Measurements from ENCODE around the gene HIVEP3. TPM values are rescaled to one million over a fixed set of nuclear protein-coding genes. Genes with fewer than 3 reads are reported as not detected.

The HIVEP3 gene
- total RNA-seq, 1 experiment from 2014 or later = 1.2 TPM

GRCh38 chr1:41957568-41957967, 38.8 kb upstream of the HIVEP3 start:
- ChIA-PET CTCF (interaction anchor here (1.0 to 1.4 kb wide), 2 partner anchors 35 to 384 kb away, joined by 3 to 6 read pairs; no protein-coding TSS in a partner anchor), POLR2A (interaction anchor here (0.7 to 1.5 kb wide), 4 partner anchors 10 to 95 kb away, joined by 3 read pairs; partner anchors contain the start of gene HIVEP3)
- BruUV-seq (replicated peaks) = no TSS peak
- H3K27me3 Mint-ChIP-seq (ENCODE audit: insufficient read depth, unreplicated experiment) = no peaks in the 10 kb centered on the region
- peak; percentile 85 for DNase-seq (ENCODE audit: unreplicated experiment)
- H3K36me3 Mint-ChIP-seq (ENCODE audit: insufficient read depth, unreplicated experiment) = no peaks in the 10 kb centered on the region
- intact Hi-C loops (cut with micrococcal nuclease) = no loop called here
- H3K4me3 Mint-ChIP-seq (ENCODE audit: unreplicated experiment) = no peak overlapping the region
- H3K4me1 Mint-ChIP-seq (ENCODE audit: insufficient read depth, unreplicated experiment) = peaks cover 26% of the 10 kb centered on the region
- H3K9me3 Mint-ChIP-seq (ENCODE audit: unreplicated experiment) = no peaks in the 10 kb centered on the region
- H3K27ac Mint-ChIP-seq (ENCODE audit: low read depth, unreplicated experiment) = no peak overlapping the region
- no peak for TF ChIP-seq CTCF (IDR thresholded peaks at IDR 0.05; ENCODE audit: unreplicated experiment)

GRCh38 chr1:41955461-41956159, 36.9 kb upstream of the HIVEP3 start:
- CTCF ChIA-PET = no interaction called here
- Mint-ChIP-seq H3K27ac (ENCODE audit: low read depth, unreplicated experiment) (no peak overlapping the region), H3K27me3 (ENCODE audit: insufficient read depth, unreplicated experiment) (peaks cover 12% of the 10 kb centered on the region), H3K4me1 (ENCODE audit: insufficient read depth, unreplicated experiment) (peaks cover 26% of the 10 kb centered on the region), H3K4me3 (ENCODE audit: unreplicated experiment) (no peak overlapping the region), H3K36me3 (ENCODE audit: insufficient read depth, unreplicated experiment) (no peaks in the 10 kb centered on the region), H3K9me3 (ENCODE audit: unreplicated experiment) (no peaks in the 10 kb centered on the region)
- intact Hi-C loops (cut with micrococcal nuclease) = no loop called here
- no TSS peak for BruUV-seq (replicated peaks)
- no peak for TF ChIP-seq CTCF (IDR thresholded peaks at IDR 0.05; ENCODE audit: unreplicated experiment)
- peak; percentile 73 for DNase-seq (ENCODE audit: unreplicated experiment)
- POLR2A ChIA-PET = interaction anchor here (1.7 kb wide), 1 partner anchor 13 kb away, joined by 8 read pairs; no protein-coding TSS in a partner anchor

- intact Hi-C loops (cut with micrococcal nuclease) = no loop called here
- no peak overlapping the region for H3K4me3 Mint-ChIP-seq (ENCODE audit: unreplicated experiment)
Measured at GRCh38 chr1:41954533-41954944, 35.8 kb upstream of the HIVEP3 start.

GRCh38 chr1:41953291-41953690, 34.6 kb upstream of the HIVEP3 start:
- Mint-ChIP-seq H3K27me3 (ENCODE audit: insufficient read depth, unreplicated experiment) (peaks cover 12% of the 10 kb centered on the region), H3K4me1 (ENCODE audit: insufficient read depth, unreplicated experiment) (peaks cover 26% of the 10 kb centered on the region), H3K27ac (ENCODE audit: low read depth, unreplicated experiment) (no peak overlapping the region), H3K4me3 (ENCODE audit: unreplicated experiment) (no peak overlapping the region), H3K9me3 (ENCODE audit: unreplicated experiment) (no peaks in the 10 kb centered on the region), H3K36me3 (ENCODE audit: insufficient read depth, unreplicated experiment) (no peaks in the 10 kb centered on the region)
- no peak for DNase-seq (ENCODE audit: unreplicated experiment)
- POLR2A ChIA-PET = no interaction called here
- TF ChIP-seq CTCF (IDR thresholded peaks at IDR 0.05; ENCODE audit: unreplicated experiment) = no peak
- intact Hi-C loops (cut with micrococcal nuclease) = no loop called here
- CTCF ChIA-PET = no interaction called here
- no TSS peak for BruUV-seq (replicated peaks)

More at GRCh38 chr1:41954533-41954944, 35.8 kb upstream of the HIVEP3 start:
- no peak for TF ChIP-seq CTCF (IDR thresholded peaks at IDR 0.05; ENCODE audit: unreplicated experiment)
- H3K36me3 Mint-ChIP-seq (ENCODE audit: insufficient read depth, unreplicated experiment) = no peaks in the 10 kb centered on the region
- POLR2A ChIA-PET = interaction anchor here (0.8 to 1.7 kb wide), 2 partner anchors 12 to 71 kb away, joined by 3 to 8 read pairs; no protein-coding TSS in a partner anchor
- CTCF ChIA-PET = no interaction called here
- no TSS peak for BruUV-seq (replicated peaks)
- no peaks in the 10 kb centered on the region for H3K9me3 Mint-ChIP-seq (ENCODE audit: unreplicated experiment)
- peaks cover 26% of the 10 kb centered on the region for H3K4me1 Mint-ChIP-seq (ENCODE audit: insufficient read depth, unreplicated experiment)
- H3K27ac Mint-ChIP-seq (ENCODE audit: low read depth, unreplicated experiment) = no peak overlapping the region
- DNase-seq (ENCODE audit: unreplicated experiment) = peak; percentile 71
- peaks cover 12% of the 10 kb centered on the region for H3K27me3 Mint-ChIP-seq (ENCODE audit: insufficient read depth, unreplicated experiment)

Data from MCF 10A (cell line).